Stimulated activated CD4-positive, alpha-beta T cell treated with anti-CD3 and anti-CD28 coated beads, Interleukin-2, amount 100 ng/mL, for 48 hours (primary cell): ENCODE measurements around the gene SUV39H1.
A peak's percentile ranks its signal among the peaks of the same experiment; 100 is the strongest.

Source experiments
- DNase-seq, 2 donors: peaks; one replicate each; pipeline ENCODE4 v3.0.0-alpha.2; 2020

Gene SUV39H1

GRCh38 chrX:48715072-48715471 is 18.5 kb downstream of the SUV39H1 start:
- no peak for DNase-seq

GRCh38 chrX:48715876-48716502 is 19.5 kb downstream of the SUV39H1 start:
- DNase-seq = no peak

GRCh38 chrX:48719958-48720357 is 23.4 kb downstream of the SUV39H1 start:
- no peak for DNase-seq

GRCh38 chrX:48720577-48721250 is 24.2 kb downstream of the SUV39H1 start:
- no peak for DNase-seq

- no peak for DNase-seq
These were observed 25.4 kb downstream of the SUV39H1 start for GRCh38 chrX:48721916-48722315.

GRCh38 chrX:48726596-48726995 is 30.1 kb downstream of the SUV39H1 start:
- DNase-seq = no peak

- no peak for DNase-seq
These were observed 32.1 kb downstream of the SUV39H1 start for GRCh38 chrX:48728653-48729052.

- DNase-seq = no peak
These were observed 39.8 kb downstream of the SUV39H1 start for GRCh38 chrX:48736303-48736702.

- no peak for DNase-seq
These were observed 40.3 kb downstream of the SUV39H1 start for GRCh38 chrX:48736878-48737212.

- DNase-seq = peak; percentile 70 to 71
These were observed 40.8 kb downstream of the SUV39H1 start for GRCh38 chrX:48737213-48737938.

GRCh38 chrX:48737940-48738339 is 41.4 kb downstream of the SUV39H1 start:
- DNase-seq = no peak

- DNase-seq = no peak
These were observed 45.3 kb downstream of the SUV39H1 start for GRCh38 chrX:48741834-48742233.

- no peak for DNase-seq
These were observed 48.7 kb downstream of the SUV39H1 start for GRCh38 chrX:48745222-48745621.

GRCh38 chrX:48747415-48748016 is 51.0 kb downstream of the SUV39H1 start:
- DNase-seq = no peak

- no peak for DNase-seq
These were observed 52.6 kb downstream of the SUV39H1 start for GRCh38 chrX:48749182-48749581.

GRCh38 chrX:48751343-48751742 is 54.8 kb downstream of the SUV39H1 start:
- no peak for DNase-seq

- DNase-seq = no peak
These were observed 56.0 kb downstream of the SUV39H1 start for GRCh38 chrX:48752498-48752897.

GRCh38 chrX:48753708-48754228 is 57.2 kb downstream of the SUV39H1 start:
- no peak for DNase-seq

GRCh38 chrX:48754238-48754637 is 57.7 kb downstream of the SUV39H1 start:
- no peak for DNase-seq
